T-helper 2 cell treated with Interferon-gamma antibody and Interleukin-4, amounts not matched to agents 5 μg/mL and 100 μg/mL, for 36 hours (primary cell): ENCODE data around the gene EFCAB8.

Source experiments
- DNase-seq: peaks from one replicate; pipeline ENCODE4 v3.0.0; 2021; ENCODE audit warnings: low spot score
- H3K27ac Mint-ChIP-seq: one replicate; pipeline ENCODE4 v1.8.0; 2021; ENCODE audit warnings: mild to moderate bottlenecking, mixed read lengths
- H3K27me3 Mint-ChIP-seq: one replicate; pipeline ENCODE4 v1.8.0; 2021; ENCODE audit warnings: low read depth, mixed read lengths
- H3K36me3 Mint-ChIP-seq: one replicate; pipeline ENCODE4 v1.8.0; 2021; ENCODE audit warnings: low read depth, mixed read lengths
- H3K4me1 Mint-ChIP-seq: one replicate; pipeline ENCODE4 v1.8.0; 2021; ENCODE audit warnings: low read depth, mixed read lengths
- H3K4me3 Mint-ChIP-seq: one replicate; pipeline ENCODE4 v1.8.0; 2022; ENCODE audit warnings: mild to moderate bottlenecking, moderate library complexity, mixed read lengths
- H3K9me3 Mint-ChIP-seq: one replicate; pipeline ENCODE4 v1.8.0; 2021; ENCODE audit warnings: mixed read lengths

Gene EFCAB8

DNA sequence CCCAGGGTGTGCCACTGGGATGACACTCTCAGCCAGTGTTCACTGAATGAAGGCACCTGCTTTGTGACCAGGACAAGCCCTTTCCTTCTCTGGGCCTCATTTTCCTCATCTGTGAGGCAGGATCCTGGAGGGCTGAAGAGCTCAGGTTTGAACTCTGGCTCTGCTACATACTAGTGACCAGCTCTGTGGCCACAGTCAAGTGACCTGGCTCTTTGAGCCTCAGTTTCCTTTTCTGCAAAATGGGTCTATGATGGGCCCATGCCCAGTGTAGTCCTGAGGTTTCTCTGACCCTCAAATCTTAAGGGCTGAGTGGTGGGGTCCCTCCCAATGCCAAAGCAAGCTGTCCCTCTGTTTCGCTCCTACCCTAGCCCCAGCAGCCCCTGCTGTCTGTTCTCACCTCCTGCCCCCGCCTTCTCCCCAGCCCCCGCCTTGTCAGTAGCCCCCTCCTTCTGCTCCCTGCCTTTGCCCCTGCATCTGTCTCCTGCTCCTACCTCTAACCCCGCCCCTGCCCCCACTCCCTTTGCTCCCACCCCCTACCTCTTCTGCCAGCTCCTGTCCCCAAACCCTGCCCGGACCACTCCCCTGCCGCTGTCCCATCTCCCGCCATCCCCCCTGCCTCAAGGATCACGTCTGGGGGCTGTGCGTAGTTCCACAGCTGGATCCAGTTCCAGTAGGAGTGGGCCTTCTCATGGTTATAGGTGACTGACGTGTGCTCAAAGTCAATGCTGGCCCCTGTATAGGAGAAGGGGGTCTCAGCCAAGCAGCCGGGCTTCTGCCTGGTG, 128.5 kb downstream of the EFCAB8 start:
- DNase-seq: no peak
- H3K9me3 Mint-ChIP-seq: no peaks in the 10 kb centered on the region

DNA sequence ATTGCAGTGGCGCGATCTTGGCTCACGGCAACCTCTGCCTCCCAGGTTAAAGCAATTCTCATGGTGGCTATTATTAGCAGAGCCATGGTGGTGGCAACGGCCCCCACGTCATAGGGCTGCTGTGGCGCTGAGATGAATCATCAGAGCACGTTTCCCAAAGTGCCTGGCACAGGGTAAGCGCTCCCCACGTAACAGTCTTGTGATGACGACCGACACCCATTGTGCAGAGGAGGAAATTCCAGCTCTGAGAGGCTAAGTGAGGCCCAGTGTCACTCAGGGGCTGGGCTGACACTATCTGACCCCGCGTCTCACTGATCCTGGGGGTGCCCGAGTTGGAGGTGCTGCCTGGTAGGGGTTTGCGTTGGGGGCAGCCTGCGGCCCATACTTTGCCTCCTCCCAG, 129.3 kb downstream of the EFCAB8 start:
- H3K36me3 Mint-ChIP-seq: no peaks in the 10 kb centered on the region
- peaks cover 3% of the 10 kb centered on the region for H3K4me1 Mint-ChIP-seq

More for the DNA sequence above, 128.5 kb downstream of the EFCAB8 start:
- Mint-ChIP-seq H3K4me3 (no peak overlapping the region), H3K27ac (no peak overlapping the region), H3K4me1 (peaks cover 3% of the 10 kb centered on the region), H3K36me3 (no peaks in the 10 kb centered on the region), H3K27me3 (no peaks in the 10 kb centered on the region)

GRCh38 chr20:32989507-32990283, 131.0 kb downstream of the EFCAB8 start:
- Mint-ChIP-seq H3K27me3 (no peaks in the 10 kb centered on the region), H3K4me3 (no peak overlapping the region), H3K9me3 (peaks cover 7% of the 10 kb centered on the region), H3K4me1 (peaks cover 4% of the 10 kb centered on the region), H3K27ac (no peak overlapping the region), H3K36me3 (peaks cover 2% of the 10 kb centered on the region)
- no peak for DNase-seq

More for the DNA sequence above, 129.3 kb downstream of the EFCAB8 start:
- Mint-ChIP-seq H3K9me3 (no peaks in the 10 kb centered on the region), H3K27ac (no peak overlapping the region), H3K27me3 (no peaks in the 10 kb centered on the region), H3K4me3 (no peak overlapping the region)
- no peak for DNase-seq

DNA sequence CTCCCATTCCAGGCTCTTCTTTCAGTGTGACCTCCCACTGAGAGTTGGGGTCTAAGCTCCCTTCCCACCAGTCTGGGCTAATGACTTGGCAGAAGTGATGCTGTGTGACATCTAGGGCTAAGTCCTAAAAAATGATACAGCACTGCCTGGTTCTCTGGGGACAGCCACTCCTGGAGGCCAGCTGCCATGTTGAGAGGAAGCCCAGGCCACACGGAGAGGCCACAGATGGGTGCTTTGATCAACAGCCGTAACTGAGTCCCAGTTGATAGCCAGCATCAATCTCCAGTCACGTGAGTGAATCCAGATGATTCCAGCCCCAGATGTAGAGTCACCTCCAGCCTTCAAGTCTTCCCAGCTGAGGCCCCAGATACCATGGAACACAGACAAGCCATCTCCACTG, 131.7 kb downstream of the EFCAB8 start:
- no peaks in the 10 kb centered on the region for H3K27me3 Mint-ChIP-seq
- peaks cover 15% of the 10 kb centered on the region for H3K9me3 Mint-ChIP-seq
- DNase-seq: no peak
- H3K36me3 Mint-ChIP-seq: peaks cover 2% of the 10 kb centered on the region
- H3K4me1 Mint-ChIP-seq: peaks cover 4% of the 10 kb centered on the region
- H3K4me3 Mint-ChIP-seq: no peak overlapping the region
- H3K27ac Mint-ChIP-seq: no peak overlapping the region

DNA sequence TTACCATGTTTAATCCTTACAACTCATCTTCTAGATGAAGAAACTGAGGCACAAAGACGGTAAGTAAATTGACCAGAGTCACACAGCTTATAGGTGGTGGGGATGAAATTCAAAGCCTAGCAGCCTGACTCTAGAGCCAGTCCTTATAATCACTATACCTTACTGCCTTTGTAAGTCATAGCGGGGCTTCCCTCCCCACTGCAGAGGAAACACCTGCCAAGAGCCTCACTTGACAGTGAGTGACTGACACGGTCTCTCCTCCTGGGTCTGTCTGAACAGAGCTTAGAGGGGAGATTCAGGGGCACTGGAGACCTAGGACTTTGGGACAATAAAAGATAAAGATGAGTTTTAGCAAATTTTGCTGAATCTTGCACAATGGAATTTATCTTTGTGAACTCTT, 132.7 kb downstream of the EFCAB8 start:
- H3K9me3 Mint-ChIP-seq: peaks cover 19% of the 10 kb centered on the region
- DNase-seq: no peak
- peaks cover 4% of the 10 kb centered on the region for H3K4me1 Mint-ChIP-seq
- H3K36me3 Mint-ChIP-seq: peaks cover 2% of the 10 kb centered on the region
- no peaks in the 10 kb centered on the region for H3K27me3 Mint-ChIP-seq
- no peak overlapping the region for H3K27ac Mint-ChIP-seq
- H3K4me3 Mint-ChIP-seq: no peak overlapping the region

GRCh38 chr20:32991792-32992641, 133.3 kb downstream of the EFCAB8 start:
- H3K36me3 Mint-ChIP-seq: peaks cover 2% of the 10 kb centered on the region
- H3K27ac Mint-ChIP-seq: no peak overlapping the region
- peaks cover 19% of the 10 kb centered on the region for H3K9me3 Mint-ChIP-seq
- H3K4me1 Mint-ChIP-seq: peaks cover 4% of the 10 kb centered on the region
- no peak for DNase-seq
- no peaks in the 10 kb centered on the region for H3K27me3 Mint-ChIP-seq
- H3K4me3 Mint-ChIP-seq: no peak overlapping the region

GRCh38 chr20:32993496-32994050, 134.8 kb downstream of the EFCAB8 start:
- H3K9me3 Mint-ChIP-seq: peaks cover 19% of the 10 kb centered on the region
- H3K27ac Mint-ChIP-seq: no peak overlapping the region
- H3K4me1 Mint-ChIP-seq: peaks cover 11% of the 10 kb centered on the region
- DNase-seq: no peak
- no peaks in the 10 kb centered on the region for H3K27me3 Mint-ChIP-seq
- peaks cover 2% of the 10 kb centered on the region for H3K36me3 Mint-ChIP-seq
- H3K4me3 Mint-ChIP-seq: no peak overlapping the region

GRCh38 chr20:32995802-32996201, 137.1 kb downstream of the EFCAB8 start:
- Mint-ChIP-seq H3K9me3 (peaks cover 19% of the 10 kb centered on the region), H3K4me3 (no peak overlapping the region), H3K27me3 (no peaks in the 10 kb centered on the region), H3K36me3 (peaks cover 2% of the 10 kb centered on the region), H3K4me1 (peaks cover 11% of the 10 kb centered on the region), H3K27ac (no peak overlapping the region)
- DNase-seq: no peak

DNA sequence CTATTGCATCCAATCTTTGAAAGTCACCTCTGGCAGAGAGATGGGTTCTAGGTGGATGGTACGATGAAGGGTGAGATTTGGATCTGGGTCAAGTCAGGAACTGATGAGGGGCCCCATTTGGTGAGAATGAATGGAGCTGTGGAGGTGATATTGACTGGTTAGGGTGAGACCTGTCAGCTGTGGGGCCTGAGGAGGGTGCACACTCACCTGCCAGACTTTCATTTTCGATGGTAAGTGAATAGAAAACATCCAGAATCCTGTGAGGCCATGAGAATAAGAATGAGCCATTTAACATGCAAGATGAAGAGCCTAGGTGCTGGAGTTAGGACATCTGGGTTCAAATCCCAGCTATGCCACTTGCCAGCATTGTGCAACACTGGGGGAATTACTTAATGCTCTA, 138.7 kb downstream of the EFCAB8 start:
- H3K4me1 Mint-ChIP-seq: peaks cover 15% of the 10 kb centered on the region
- H3K27ac Mint-ChIP-seq: peak overlapping the region; percentile 19
- H3K27me3 Mint-ChIP-seq: no peaks in the 10 kb centered on the region
- no peak for DNase-seq
- H3K4me3 Mint-ChIP-seq: no peak overlapping the region
- peaks cover 19% of the 10 kb centered on the region for H3K9me3 Mint-ChIP-seq
- H3K36me3 Mint-ChIP-seq: peaks cover 2% of the 10 kb centered on the region

GRCh38 chr20:32999603-33000250, 141.0 kb downstream of the EFCAB8 start:
- H3K27me3 Mint-ChIP-seq: no peaks in the 10 kb centered on the region
- no peak overlapping the region for H3K4me3 Mint-ChIP-seq
- DNase-seq: no peak
- peaks cover 13% of the 10 kb centered on the region for H3K4me1 Mint-ChIP-seq
- no peaks in the 10 kb centered on the region for H3K36me3 Mint-ChIP-seq
- no peak overlapping the region for H3K27ac Mint-ChIP-seq
- peaks cover 11% of the 10 kb centered on the region for H3K9me3 Mint-ChIP-seq

GRCh38 chr20:33000802-33001466, 142.2 kb downstream of the EFCAB8 start:
- peaks cover 5% of the 10 kb centered on the region for H3K9me3 Mint-ChIP-seq
- H3K4me3 Mint-ChIP-seq: no peak overlapping the region
- no peaks in the 10 kb centered on the region for H3K27me3 Mint-ChIP-seq
- DNase-seq: no peak
- H3K27ac Mint-ChIP-seq: no peak overlapping the region
- H3K36me3 Mint-ChIP-seq: no peaks in the 10 kb centered on the region
- H3K4me1 Mint-ChIP-seq: peaks cover 13% of the 10 kb centered on the region

- Mint-ChIP-seq H3K4me1 (peaks cover 11% of the 10 kb centered on the region), H3K27ac (peak overlapping the region; percentile 17), H3K4me3 (no peak overlapping the region), H3K9me3 (peaks cover 5% of the 10 kb centered on the region), H3K36me3 (no peaks in the 10 kb centered on the region), H3K27me3 (no peaks in the 10 kb centered on the region)
- DNase-seq: no peak
These were observed 143.5 kb downstream of the EFCAB8 start for GRCh38 chr20:33002087-33002808.
